Activated CD4-positive, alpha-beta T cell treated with anti-CD3 and anti-CD28 coated beads, Interleukin-2, amount 50 U/mL, for 24 hours (primary cell): ENCODE measurements around the gene CASK.

Experiments used
- DNase-seq, 2 donors: peaks; one replicate each; pipeline ENCODE4 v3.0.0-alpha.2; 2020; ENCODE audit warnings: low read depth in 1 of 2, low spot score in 1 of 2

Gene CASK

GRCh38 chrX:41478381-41478911 is 444.9 kb downstream of the CASK start:
- DNase-seq: no peak

- DNase-seq: no peak
Measured at GRCh38 chrX:41475591-41476241, 447.6 kb downstream of the CASK start.

GRCh38 chrX:41475191-41475590 is 448.2 kb downstream of the CASK start:
- DNase-seq: no peak

GRCh38 chrX:41474726-41475100 is 448.6 kb downstream of the CASK start:
- DNase-seq: no peak

- no peak for DNase-seq
Measured at GRCh38 chrX:41473936-41474725, 449.2 kb downstream of the CASK start.

- no peak for DNase-seq
Measured at GRCh38 chrX:41472231-41472815, 451.0 kb downstream of the CASK start.

- DNase-seq: no peak
Measured at GRCh38 chrX:41471786-41472185, 451.6 kb downstream of the CASK start.

- no peak for DNase-seq
Measured at GRCh38 chrX:41470706-41471105, 452.6 kb downstream of the CASK start.

GRCh38 chrX:41468647-41469323 is 454.6 kb downstream of the CASK start:
- DNase-seq: no peak
